ENCODE results near the gene CHML. TPM values are rescaled to one million over a fixed set of nuclear protein-coding genes. Genes with fewer than 3 reads are reported as not detected.

CHML gene
- total RNA-seq, 3 donors from 2014 or later, result 8.5 to 16.7 (median 9.8) TPM

DNA sequence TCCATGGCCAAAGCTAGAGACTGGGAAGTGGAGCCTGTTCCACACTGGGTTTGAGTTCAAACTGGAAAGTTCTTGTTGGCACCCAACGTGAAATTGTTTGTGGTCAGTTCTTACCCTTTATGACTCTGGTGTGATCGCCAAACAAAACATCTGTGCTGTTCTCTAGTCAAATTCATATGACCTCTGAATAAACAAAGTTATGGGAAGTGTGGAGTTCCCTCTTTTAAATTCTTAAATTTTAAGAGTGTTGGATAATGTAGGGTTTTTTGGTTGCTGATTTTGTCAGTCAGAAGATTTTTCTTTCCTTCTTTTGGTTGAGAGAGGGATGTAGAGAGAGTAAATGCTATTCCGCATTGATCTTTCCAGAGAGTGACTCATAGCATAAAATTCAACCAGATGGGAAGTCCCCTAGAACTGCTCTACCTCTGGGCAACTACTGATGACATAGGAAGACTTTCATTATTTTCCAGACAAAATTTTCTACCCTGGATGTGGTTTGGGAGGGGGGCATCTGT lies 36.4 kb downstream of the CHML start:
- H3K36me3 ChIP-seq (ENCODE audit: low read depth), result no peaks in the 10 kb centered on the region
- TF ChIP-seq CTCF (IDR thresholded peaks at IDR 0.05), result no peak
- intact Hi-C loops (cut with DNase I, micrococcal nuclease), result no loop called here
- no peaks in the 10 kb centered on the region for H3K9me3 ChIP-seq
- no peak overlapping the region for H3K4me3 ChIP-seq
- DNase-seq, result no peak
- ATAC-seq, result no peak
- H3K4me1 ChIP-seq (ENCODE audit: low read depth), result no peaks in the 10 kb centered on the region

DNA sequence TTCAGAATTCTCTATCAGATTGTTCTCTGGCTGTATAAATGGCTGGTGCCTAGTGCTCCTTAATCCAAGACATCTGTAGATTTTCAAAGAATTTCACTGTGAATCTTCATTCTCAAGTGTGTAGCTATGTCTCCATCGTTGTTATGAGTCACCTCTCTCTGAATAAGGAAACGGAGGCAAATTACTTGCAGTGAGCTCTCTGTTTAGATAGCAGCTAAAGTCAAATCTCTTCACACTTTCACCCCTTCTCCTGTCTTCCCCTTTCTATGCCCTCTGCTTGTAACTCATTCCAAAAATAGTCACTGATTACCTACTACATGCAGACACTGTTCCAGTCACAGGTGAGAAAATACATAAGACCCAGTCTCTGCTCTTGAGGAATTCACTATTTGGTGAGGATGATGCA lies 39.7 kb downstream of the CHML start:
- DNase-seq, result no peak
- intact Hi-C loops (cut with DNase I, micrococcal nuclease), result no loop called here

GRCh38 chr1:241598249-241598648 lies 41.9 kb downstream of the CHML start:
- TF ChIP-seq CTCF (IDR thresholded peaks at IDR 0.05), result no peak
- H3K9me3 ChIP-seq, result no peaks in the 10 kb centered on the region
- no peak overlapping the region for H3K4me3 ChIP-seq
- ATAC-seq (no peak), DNase-seq (no peak)
- H3K36me3 ChIP-seq (ENCODE audit: low read depth), result no peaks in the 10 kb centered on the region
- no peaks in the 10 kb centered on the region for H3K4me1 ChIP-seq (ENCODE audit: low read depth)
- intact Hi-C loops (cut with DNase I, micrococcal nuclease), result no loop called here

More for the DNA sequence above, 39.7 kb downstream of the CHML start:
- no peaks in the 10 kb centered on the region for H3K4me1 ChIP-seq (ENCODE audit: low read depth)
- no peak overlapping the region for H3K4me3 ChIP-seq
- H3K36me3 ChIP-seq (ENCODE audit: low read depth), result no peaks in the 10 kb centered on the region
- TF ChIP-seq CTCF (IDR thresholded peaks at IDR 0.05), result no peak
- ATAC-seq, result no peak
- no peaks in the 10 kb centered on the region for H3K9me3 ChIP-seq

DNA sequence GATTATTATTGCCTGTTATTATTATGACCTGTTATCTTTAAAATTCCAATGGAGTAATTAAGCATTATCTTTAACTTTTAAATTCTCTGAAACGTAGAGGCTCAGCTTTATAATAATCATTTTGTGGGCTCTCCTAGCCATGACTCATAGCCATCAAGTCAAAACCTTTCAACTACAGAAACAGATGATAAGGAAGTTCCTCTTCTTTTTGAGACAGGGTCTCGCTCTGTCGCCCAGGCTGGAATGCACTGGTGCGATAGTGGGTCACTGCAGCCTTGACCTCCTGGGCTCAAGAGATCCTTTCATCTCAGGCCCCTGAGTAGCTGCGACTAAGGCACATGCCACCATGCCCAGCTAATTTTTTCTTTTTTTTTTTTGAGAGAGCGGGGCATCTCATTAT lies 43.5 kb downstream of the CHML start:
- Histone ChIP-seq H3K9me3 (no peaks in the 10 kb centered on the region), H3K36me3 (ENCODE audit: low read depth) (no peaks in the 10 kb centered on the region), H3K4me1 (ENCODE audit: low read depth) (no peaks in the 10 kb centered on the region), H3K4me3 (no peak overlapping the region)
- ATAC-seq (no peak), DNase-seq (no peak)
- no peak for TF ChIP-seq CTCF (IDR thresholded peaks at IDR 0.05)
- intact Hi-C loops (cut with DNase I, micrococcal nuclease), result no loop called here

DNA sequence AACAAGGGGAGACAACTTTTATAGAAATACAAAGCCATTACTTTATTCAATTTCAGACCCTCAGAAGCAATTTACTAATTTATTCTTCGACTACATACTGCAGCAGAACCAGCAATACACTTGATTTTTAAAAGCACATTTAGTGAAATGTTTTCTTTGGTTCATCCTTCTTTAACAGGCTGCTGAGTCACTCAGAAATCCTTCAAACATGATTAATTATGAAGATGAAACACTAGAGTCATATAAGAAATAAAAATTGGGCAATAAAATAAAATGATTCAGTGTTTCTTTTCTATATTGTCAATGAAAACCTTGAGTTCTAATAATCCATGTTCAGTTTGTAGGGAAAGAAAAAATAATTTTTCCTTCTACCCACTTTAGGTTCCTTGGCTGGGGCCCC lies 47.0 kb downstream of the CHML start:
- no peaks in the 10 kb centered on the region for H3K36me3 ChIP-seq (ENCODE audit: low read depth)
- no peak for ATAC-seq
- H3K9me3 ChIP-seq, result no peaks in the 10 kb centered on the region
- intact Hi-C loops (cut with DNase I, micrococcal nuclease), result no loop called here
- no peak for TF ChIP-seq CTCF (IDR thresholded peaks at IDR 0.05)
- DNase-seq, result no peak
- no peaks in the 10 kb centered on the region for H3K4me1 ChIP-seq (ENCODE audit: low read depth)
- H3K4me3 ChIP-seq, result no peak overlapping the region

Data from mucosa of descending colon (tissue), 3 donors.